MM.1S (cell line): ENCODE data around the gene DEPDC5.

Experiments
- DNase-seq: peaks from one replicate; pipeline ENCODE4 v3.0.0-alpha.2; 2015
- H2AFZ ChIP-seq: fragments of 300-600 bp; sonication (generic); 2 replicates; pipeline ENCODE4 v1.6.0; 2016; ENCODE audit warnings: antibody characterized with exemption, low read length
- H3F3A ChIP-seq: fragments of 300-600 bp; sonication (generic); 2 replicates; pipeline ENCODE4 v1.6.1; 2016; ENCODE audit warnings: mild to moderate bottlenecking, antibody characterized with exemption, low read length, moderate library complexity, mixed read lengths; ENCODE audit not compliant: insufficient read depth
- H3K27ac ChIP-seq: fragments of 300-600 bp; sonication (generic); 2 replicates; pipeline ENCODE4 v1.5.1; 2016; ENCODE audit warnings: mild to moderate bottlenecking, low read length
- H3K27me3 ChIP-seq: fragments of 300-600 bp; sonication (generic); replicated peaks from 2 replicates; pipeline ENCODE4 v1.6.0; 2016; ENCODE audit warnings: low read length; ENCODE audit not compliant: insufficient read depth
- H3K36me3 ChIP-seq: fragments of 300-600 bp; sonication (generic); replicated peaks from 2 replicates; pipeline ENCODE4 v1.6.1; 2016; ENCODE audit warnings: mild to moderate bottlenecking, low read length, mixed read lengths; ENCODE audit not compliant: insufficient read depth
- H3K4me1 ChIP-seq: fragments of 300-600 bp; sonication (generic); 2 replicates; pipeline ENCODE4 v1.6.1; 2016; ENCODE audit warnings: low read length, mixed read lengths
- H3K4me2 ChIP-seq: fragments of 300-600 bp; sonication (generic); 2 replicates; pipeline ENCODE4 v1.6.0; 2016; ENCODE audit warnings: low read depth, low read length
- H3K4me3 ChIP-seq: fragments of 300-600 bp; sonication (generic); 2 replicates; pipeline ENCODE4 v1.5.1; 2016; ENCODE audit warnings: low read length, mixed read lengths
- H3K79me2 ChIP-seq: fragments of 300-600 bp; sonication (generic); 2 replicates; pipeline ENCODE4 v1.6.1; 2016; ENCODE audit warnings: mixed run types, low read length, mixed read lengths
- H3K9ac ChIP-seq: fragments of 300-600 bp; sonication (generic); 2 replicates; pipeline ENCODE4 v1.6.1; 2016; ENCODE audit warnings: low read length, mixed read lengths
- H3K9me2 ChIP-seq: fragments of 300-600 bp; sonication (generic); replicated peaks from 2 replicates; pipeline ENCODE4 v1.6.1; 2016; ENCODE audit warnings: mild to moderate bottlenecking, low read length, mixed read lengths; ENCODE audit not compliant: insufficient read depth
- H3K9me3 ChIP-seq: fragments of 300-600 bp; sonication (generic); replicated peaks from 2 replicates; pipeline ENCODE4 v1.6.1; 2016; ENCODE audit warnings: mild to moderate bottlenecking, low read length, mixed read lengths; ENCODE audit not compliant: insufficient read depth
- H4K20me1 ChIP-seq: fragments of 300-600 bp; sonication (generic); 2 replicates; pipeline ENCODE4 v1.6.1; 2016; ENCODE audit warnings: mild to moderate bottlenecking, low read length, moderate library complexity, mixed read lengths; ENCODE audit not compliant: insufficient read depth
- CTCF ChIP-seq: fragments of 300-600 bp; sonication (generic); IDR thresholded peaks from 2 replicates; pipeline ENCODE4 v1.5.1; 2016; ENCODE audit warnings: antibody characterized with exemption, low read length, mixed read lengths
- EZH2 ChIP-seq: fragments of 300-600 bp; sonication (generic); optimal IDR thresholded peaks from 2 replicates; pipeline ENCODE3; 2017; ENCODE audit warnings: low read depth, mild to moderate bottlenecking, antibody characterized with exemption, low read length, mixed read lengths
- EZH2phosphoT487 ChIP-seq: fragments of 300-600 bp; sonication (generic); IDR thresholded peaks from 2 replicates; pipeline ENCODE4 v1.6.1; 2018; ENCODE audit warnings: antibody characterized with exemption, low read length

The DEPDC5 gene

GRCh38 chr22:31728857-31729256, 25.0 kb upstream of the DEPDC5 start:
- no peaks in the 10 kb centered on the region for H3K27me3 ChIP-seq
- no peak overlapping the region for H3K4me2 ChIP-seq
- H3K9me3 ChIP-seq, result no peaks in the 10 kb centered on the region
- no peak overlapping the region for H2AFZ ChIP-seq
- no peaks in the 10 kb centered on the region for H3F3A ChIP-seq
- no peaks in the 10 kb centered on the region for H3K36me3 ChIP-seq
- H3K79me2 ChIP-seq, result peaks cover 25% of the 10 kb centered on the region
- H3K9ac ChIP-seq, result no peak overlapping the region
- no peaks in the 10 kb centered on the region for H3K9me2 ChIP-seq
- DNase-seq, result no peak
- H4K20me1 ChIP-seq, result peaks cover 4% of the 10 kb centered on the region; the same call in 1 of the 2 replicates
- TF ChIP-seq EZH2 (no peak), CTCF (no peak), EZH2phosphoT487 (no peak)
- no peak overlapping the region for H3K27ac ChIP-seq
- H3K4me1 ChIP-seq, result no peaks in the 10 kb centered on the region
- H3K4me3 ChIP-seq, result no peak overlapping the region

- Histone ChIP-seq H3K4me2 (no peak overlapping the region), H2AFZ (no peak overlapping the region), H3F3A (no peaks in the 10 kb centered on the region), H3K9me2 (no peaks in the 10 kb centered on the region), H4K20me1 (peaks cover 4% of the 10 kb centered on the region; the same call in 1 of the 2 replicates), H3K4me3 (no peak overlapping the region), H3K27me3 (no peaks in the 10 kb centered on the region), H3K4me1 (no peaks in the 10 kb centered on the region), H3K36me3 (no peaks in the 10 kb centered on the region), H3K9me3 (no peaks in the 10 kb centered on the region), H3K9ac (no peak overlapping the region), H3K79me2 (peaks cover 36% of the 10 kb centered on the region), H3K27ac (no peak overlapping the region)
- DNase-seq, result no peak
- TF ChIP-seq EZH2 (no peak), EZH2phosphoT487 (no peak), CTCF (no peak)
Observed at GRCh38 chr22:31730344-31730711, 23.5 kb upstream of the DEPDC5 start.

- H2AFZ ChIP-seq, result no peak overlapping the region
- no peaks in the 10 kb centered on the region for H3K36me3 ChIP-seq
- H3K4me1 ChIP-seq, result no peaks in the 10 kb centered on the region
- H4K20me1 ChIP-seq, result peaks cover 4% of the 10 kb centered on the region; the same call in 1 of the 2 replicates
- no peak overlapping the region for H3K4me2 ChIP-seq
- no peaks in the 10 kb centered on the region for H3K9me3 ChIP-seq
- H3K27ac ChIP-seq, result no peak overlapping the region
- H3F3A ChIP-seq, result no peaks in the 10 kb centered on the region
- no peak for DNase-seq
- no peaks in the 10 kb centered on the region for H3K27me3 ChIP-seq
- TF ChIP-seq EZH2phosphoT487 (no peak), CTCF (no peak), EZH2 (no peak)
- H3K4me3 ChIP-seq, result no peak overlapping the region
- H3K79me2 ChIP-seq, result peaks cover 44% of the 10 kb centered on the region
- no peaks in the 10 kb centered on the region for H3K9me2 ChIP-seq
- H3K9ac ChIP-seq, result no peak overlapping the region
Observed at GRCh38 chr22:31732089-31732829, 21.6 kb upstream of the DEPDC5 start.
